Esophagus squamous epithelium (tissue), 5 donors: ENCODE data around the gene MIPOL1. TPM values are rescaled to one million over a fixed set of nuclear protein-coding genes. Genes with fewer than 3 reads are reported as not detected.
"Not testable (repeated sequence)": the region's sequence is repeated elsewhere in the genome, so short reads cannot be mapped to it uniquely, and the experiment has no call there.

Experiments
- DNase-seq: peaks from one replicate; lab custom pipeline; 2025; lab: John Stamatoyannopoulos, UW
- H3K27ac ChIP-seq, 4 donors: fragments of 200-600 bp; sonication (generic); one replicate each; pipeline ENCODE4 v1.5.1; 2016 to 2019; ENCODE audit warnings: mild to moderate bottlenecking in 1 of 4
- H3K27me3 ChIP-seq, 4 donors: fragments of 200-600 bp; sonication (generic); 1 replicate in 3 of 4; 2 replicates in 1 of 4; pipeline versions ENCODE4 v1.5.1 to v1.6.0; 2017 to 2021; ENCODE audit warnings: antibody characterized with exemption in 1 of 4
- H3K36me3 ChIP-seq, 3 donors: fragments of 200-600 bp; sonication (generic); one replicate each; pipeline ENCODE4 v1.5.1; 2016 to 2019
- H3K4me1 ChIP-seq, 3 donors: fragments of 200-600 bp; sonication (generic); one replicate each; pipeline ENCODE4 v1.5.1; 2017 to 2019
- H3K4me3 ChIP-seq, 4 donors: fragments of 200-600 bp; sonication (generic); 1 replicate in 3 of 4; 2 replicates in 1 of 4; pipeline ENCODE4 v1.5.1; 2016 to 2019; ENCODE audit warnings: mild to moderate bottlenecking in 2 of 4, moderate library complexity in 1 of 4
- H3K9me3 ChIP-seq, 3 donors: fragments of 200-600 bp; sonication (generic); one replicate each; pipeline ENCODE4 v1.5.1; 2016 to 2019
- CTCF ChIP-seq, 6 experiments: fragments of 450-650 bp in 4 of 6; fragments of 200-600 bp in 2 of 6; sonication (generic) in 2 of 6; IDR thresholded peaks; one replicate each; pipeline ENCODE4 v1.5.1; 2016 to 2019; ENCODE audit warnings: antibody characterized with exemption in 6 of 6, mild to moderate bottlenecking in 4 of 6, moderate library complexity in 4 of 6
- POLR2A ChIP-seq, 4 donors: fragments of 450-650 bp; IDR thresholded peaks; one replicate each; pipeline ENCODE4 v1.6.1; 2017; ENCODE audit warnings: antibody characterized with exemption in 4 of 4, mild to moderate bottlenecking in 4 of 4, moderate library complexity in 3 of 4
- WGBS, 2 donors: methylation state at CpG; one replicate each; pipeline ENCODE4 v1.1.5; 2018; 5-methylcytosine and 5-hydroxymethylcytosine counted together
- intact Hi-C: fragments of 100-400 bp; cut with DNase I; formaldehyde crosslinking; loops from one replicate; pipeline ENCODE4 v1.15.0; 2022
- total RNA-seq, 4 donors: library from RNA; depleted of rRNA; stranded (reverse); fragments of >200 nt; gene quantifications; one replicate each; pipeline ENCODE4 v1.1.0, GENCODE V29; 2016
- donor health status: DM: yes; HTN: yes; CAD: no.

MIPOL1 gene
- total RNA-seq, 4 donors from 2014 or later = 4.9 to 13.7 (median 7.1) TPM

GRCh38 chr14:37171678-37172023, 26.1 kb upstream of the MIPOL1 start:
- Histone ChIP-seq H3K9me3 (no peaks in the 10 kb centered on the region), H3K27ac (peak overlapping the region; percentile 81 to 96 (median 90)), H3K27me3 (no peaks in the 10 kb centered on the region), H3K4me3 (peak overlapping the region; percentile 45 to 90 (median 65)), H3K4me1 (peaks cover 0 to 22% (median 0%) of the 10 kb centered on the region in 3 donors), H3K36me3 (no peaks in the 10 kb centered on the region)
- intact Hi-C loops = no loop called here
- no peak for TF ChIP-seq CTCF (IDR thresholded peaks at IDR 0.05)
- TF ChIP-seq POLR2A (IDR thresholded peaks at IDR 0.05) = no peak
- 3 to 7% methylated on average over 6 of the region's 6 CpGs for WGBS, 2 donors
- no peak for DNase-seq

DNA sequence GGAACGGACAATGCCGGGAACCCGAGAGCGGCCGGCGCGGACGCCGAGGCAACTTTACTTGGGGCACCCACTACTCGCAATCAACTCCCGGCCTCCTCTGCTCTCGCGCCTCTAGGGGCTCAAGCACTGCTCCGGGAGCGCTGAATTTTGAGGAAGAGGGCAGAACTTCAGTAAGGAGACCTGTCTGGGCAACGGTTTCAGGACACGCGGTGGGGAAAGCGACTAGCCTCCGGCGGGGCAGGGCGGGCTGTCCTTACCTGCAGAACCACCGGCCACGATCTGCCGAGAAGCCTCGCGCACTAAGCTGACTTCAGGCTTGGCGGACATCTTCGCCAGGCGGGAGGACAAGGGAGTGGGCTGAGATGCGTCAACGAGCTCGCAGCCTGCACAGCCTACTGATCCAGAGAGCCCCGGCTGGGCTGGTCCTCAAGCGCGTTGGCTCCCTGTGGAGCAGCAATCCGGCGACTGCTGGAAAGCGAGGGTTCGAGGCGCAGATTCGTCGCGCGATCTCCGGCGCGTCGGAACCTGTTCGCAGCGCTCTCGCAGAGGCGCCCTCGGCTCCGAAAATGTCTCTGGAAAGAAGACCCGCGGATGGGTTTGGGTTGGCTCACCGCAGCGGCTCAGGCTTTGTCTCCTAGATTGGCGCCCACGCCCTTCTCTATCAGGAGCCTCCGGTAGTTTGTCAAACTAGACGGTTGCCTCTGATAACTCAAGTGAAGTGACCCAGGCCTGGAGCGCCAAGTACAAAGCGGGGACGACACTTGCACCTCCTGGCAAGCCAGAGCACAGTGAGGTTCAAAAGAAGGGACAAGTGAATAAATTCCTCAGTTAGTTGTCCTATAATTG, 25.5 kb upstream of the MIPOL1 start, which contains the start of gene SLC25A21:
Gene SLC25A21, minus strand, starts transcription at position 583 of the 846 bp plus-strand sequence.
- DNase-seq = no peak
- intact Hi-C loops = no loop called here
- 0 to 3% methylated on average over 10 to 38 of the region's 66 CpGs for WGBS, 2 donors

GRCh38 chr14:37172936-37173614, 24.7 kb upstream of the MIPOL1 start:
- no peak for DNase-seq
- intact Hi-C loops = no loop called here
- peak overlapping the region; percentile 45 to 90 (median 65) for H3K4me3 ChIP-seq
- peaks cover 0 to 22% (median 0%) of the 10 kb centered on the region in 3 donors for H3K4me1 ChIP-seq
- H3K36me3 ChIP-seq = no peaks in the 10 kb centered on the region
- 23 to 27% methylated on average over 5 of the region's 5 CpGs for WGBS, 2 donors
- H3K9me3 ChIP-seq = no peaks in the 10 kb centered on the region
- H3K27me3 ChIP-seq = no peaks in the 10 kb centered on the region
- peak overlapping the region; percentile 81 to 96 (median 90) for H3K27ac ChIP-seq
- TF ChIP-seq POLR2A (IDR thresholded peaks at IDR 0.05) (no peak), CTCF (IDR thresholded peaks at IDR 0.05) (no peak)

More for the DNA sequence above, 25.5 kb upstream of the MIPOL1 start, which contains the start of gene SLC25A21:
- Histone ChIP-seq H3K4me1 (peaks cover 0 to 22% (median 0%) of the 10 kb centered on the region in 3 donors), H3K27me3 (no peaks in the 10 kb centered on the region), H3K9me3 (no peaks in the 10 kb centered on the region), H3K27ac (peak within 1 kb of the TSS; percentile 81 to 96 (median 90)), H3K4me3 (peak within 1 kb of the TSS; percentile 45 to 90 (median 65)), H3K36me3 (no peaks in the 10 kb centered on the region)
- peak in 1 of 6 experiments; percentile 13 for TF ChIP-seq CTCF (IDR thresholded peaks at IDR 0.05)
- peak in 2 of 4 donors; percentile 3 to 35 for TF ChIP-seq POLR2A (IDR thresholded peaks at IDR 0.05)

- no peaks in the 10 kb centered on the region for H3K9me3 ChIP-seq
- no peaks in the 10 kb centered on the region for H3K36me3 ChIP-seq
- intact Hi-C loops = no loop called here
- no peak for DNase-seq
- WGBS, 2 donors = 58 to 68% methylated on average over 4 of the region's 4 CpGs
- no peak overlapping the region for H3K27ac ChIP-seq
- H3K27me3 ChIP-seq = no peaks in the 10 kb centered on the region
- TF ChIP-seq POLR2A (IDR thresholded peaks at IDR 0.05) (no peak), CTCF (IDR thresholded peaks at IDR 0.05) (no peak)
- H3K4me3 ChIP-seq = no peak overlapping the region
- H3K4me1 ChIP-seq = no peaks in the 10 kb centered on the region
Observed at GRCh38 chr14:37179896-37180502, 17.7 kb upstream of the MIPOL1 start.

GRCh38 chr14:37180886-37181285, 16.9 kb upstream of the MIPOL1 start:
- H3K27me3 ChIP-seq, intact Hi-C loops, DNase-seq, H3K4me3 ChIP-seq, H3K36me3 ChIP-seq, H3K9me3 ChIP-seq, H3K4me1 ChIP-seq, H3K27ac ChIP-seq: not testable (repeated sequence)
- WGBS, 2 donors = 93 to 97% methylated on average over 6 to 7 of the region's 7 CpGs
